IMR-90 (cell line): Measurements from ENCODE around the gene VPS52.
"Not testable (repeated sequence)": the region's sequence is repeated elsewhere in the genome, so short reads cannot be mapped to it uniquely, and the experiment has no call there.

Experiments used
- BHLHE40 ChIP-seq: fragments of 150-350 bp; IDR thresholded peaks from 2 replicates; pipeline ENCODE4 v1.6.1; 2016; ENCODE audit warnings: mild to moderate bottlenecking, low read depth, low read length
- RAD21 ChIP-seq: IDR thresholded peaks from 2 replicates; pipeline ENCODE4 v1.6.1; 2012; ENCODE audit warnings: low read length, improper control_type of control experiment
- RCOR1 ChIP-seq: IDR thresholded peaks from 2 replicates; pipeline ENCODE4 v1.6.1; 2012; ENCODE audit warnings: mild to moderate bottlenecking, low read length, improper control_type of control experiment; ENCODE audit not compliant: insufficient replicate concordance
- TF ChIP-seq, protein P1 (sequence below): conservative IDR thresholded peaks from 2 replicates; pipeline ENCODE4 v1.5.1; 2012; ENCODE audit warnings: mild to moderate bottlenecking, low read depth, low read length, improper control_type of control experiment

DNA sequence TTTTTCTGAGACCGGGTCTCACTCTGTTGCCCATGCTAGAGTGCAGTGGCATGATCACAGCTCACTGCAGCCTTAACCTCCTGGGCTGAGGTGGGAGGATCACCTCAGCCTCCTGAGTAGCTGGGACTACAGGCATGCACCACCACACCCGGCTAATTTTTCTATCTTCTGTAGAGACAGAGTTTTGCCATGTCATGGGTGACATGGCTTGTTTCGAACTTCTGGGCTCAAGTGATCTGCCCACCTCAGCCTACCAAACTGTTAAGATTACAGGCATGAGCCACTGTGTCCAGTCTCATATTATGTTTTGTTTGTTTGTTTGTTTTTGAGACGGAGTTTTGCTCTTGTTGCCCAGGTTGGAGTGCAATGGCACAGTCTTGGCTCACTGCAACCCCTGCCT lies 13.5 kb upstream of the VPS52 start:
- TF ChIP-seq, protein P1, sequence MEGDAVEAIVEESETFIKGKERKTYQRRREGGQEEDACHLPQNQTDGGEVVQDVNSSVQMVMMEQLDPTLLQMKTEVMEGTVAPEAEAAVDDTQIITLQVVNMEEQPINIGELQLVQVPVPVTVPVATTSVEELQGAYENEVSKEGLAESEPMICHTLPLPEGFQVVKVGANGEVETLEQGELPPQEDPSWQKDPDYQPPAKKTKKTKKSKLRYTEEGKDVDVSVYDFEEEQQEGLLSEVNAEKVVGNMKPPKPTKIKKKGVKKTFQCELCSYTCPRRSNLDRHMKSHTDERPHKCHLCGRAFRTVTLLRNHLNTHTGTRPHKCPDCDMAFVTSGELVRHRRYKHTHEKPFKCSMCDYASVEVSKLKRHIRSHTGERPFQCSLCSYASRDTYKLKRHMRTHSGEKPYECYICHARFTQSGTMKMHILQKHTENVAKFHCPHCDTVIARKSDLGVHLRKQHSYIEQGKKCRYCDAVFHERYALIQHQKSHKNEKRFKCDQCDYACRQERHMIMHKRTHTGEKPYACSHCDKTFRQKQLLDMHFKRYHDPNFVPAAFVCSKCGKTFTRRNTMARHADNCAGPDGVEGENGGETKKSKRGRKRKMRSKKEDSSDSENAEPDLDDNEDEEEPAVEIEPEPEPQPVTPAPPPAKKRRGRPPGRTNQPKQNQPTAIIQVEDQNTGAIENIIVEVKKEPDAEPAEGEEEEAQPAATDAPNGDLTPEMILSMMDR, result not testable (repeated sequence)
- not testable (repeated sequence) for TF ChIP-seq RAD21, RCOR1, BHLHE40
